GM18907 (cell line): ENCODE data around the gene CAV1.
"Not testable (repeated sequence)": the region's sequence is repeated elsewhere in the genome, so short reads cannot be mapped to it uniquely, and the experiment has no call there.

ENCODE experiments used
- ATAC-seq: cut with Tn5 transposase; IDR thresholded peaks from one replicate; pipeline ENCODE4 v1.9.1; 2021; ENCODE audit warnings: mild to moderate bottlenecking, moderate library complexity; ENCODE audit not compliant: unreplicated experiment

Gene CAV1

GRCh38 chr7:116524609-116525297 lies at the start of gene CAV1:
TSS of gene CAV1 (plus strand) at chr7:116525036. CDS start at chr7:116525063, 27 bp downstream.
- ATAC-seq: no peak

- no peak for ATAC-seq
These were observed 47.2 kb upstream of the CAV1 start for GRCh38 chr7:116477625-116478024.

- no peak for ATAC-seq
These were observed 46.0 kb upstream of the CAV1 start for GRCh38 chr7:116478834-116479233.

- no peak for ATAC-seq
These were observed 41.4 kb upstream of the CAV1 start for GRCh38 chr7:116483271-116483942.

GRCh38 chr7:116484389-116484788 lies 40.4 kb upstream of the CAV1 start:
- not testable (repeated sequence) for ATAC-seq

GRCh38 chr7:116487907-116488521 lies 36.8 kb upstream of the CAV1 start:
- ATAC-seq: no peak

GRCh38 chr7:116490351-116490750 lies 34.5 kb upstream of the CAV1 start:
- ATAC-seq: no peak

- ATAC-seq: no peak
These were observed 32.8 kb upstream of the CAV1 start for GRCh38 chr7:116491887-116492653.

- ATAC-seq: no peak
These were observed 32.2 kb upstream of the CAV1 start for GRCh38 chr7:116492654-116493109.

- ATAC-seq: no peak
These were observed 31.4 kb upstream of the CAV1 start for GRCh38 chr7:116493449-116493848.

GRCh38 chr7:116494472-116494871 lies 30.4 kb upstream of the CAV1 start:
- ATAC-seq: no peak

GRCh38 chr7:116495736-116496135 lies 29.1 kb upstream of the CAV1 start:
- no peak for ATAC-seq

GRCh38 chr7:116496653-116497052 lies 28.2 kb upstream of the CAV1 start:
- no peak for ATAC-seq

GRCh38 chr7:116497708-116498107 lies 27.1 kb upstream of the CAV1 start:
- no peak for ATAC-seq

GRCh38 chr7:116499168-116500077 lies 25.4 kb upstream of the CAV1 start, which contains the start of gene CAV2:
TSS of gene CAV2 (plus strand) at chr7:116499738. CDS start at chr7:116499782, 44 bp downstream.
- peak; percentile 43 for ATAC-seq

GRCh38 chr7:116500078-116500853 lies 24.6 kb upstream of the CAV1 start:
- ATAC-seq: peak; percentile 65

- ATAC-seq: no peak
These were observed 23.2 kb upstream of the CAV1 start for GRCh38 chr7:116501425-116502167.

- ATAC-seq: no peak
These were observed 22.4 kb upstream of the CAV1 start for GRCh38 chr7:116502201-116503096.
